ENCODE results near the gene FAM135A.
"Not testable (repeated sequence)": the region's sequence is repeated elsewhere in the genome, so short reads cannot be mapped to it uniquely, and the experiment has no call there.

GRCh38 chr6:70459699-70460098 lies 46.4 kb downstream of the FAM135A start:
- TF ChIP-seq RAD21 (conservative IDR thresholded peaks at IDR 0.05 in 1 of 2, IDR thresholded peaks at IDR 0.05 in 1 of 2); CTCF (IDR thresholded peaks at IDR 0.05); TP53 (CRISPR knock-in tag; IDR thresholded peaks at IDR 0.05); REST (IDR thresholded peaks at IDR 0.05): not testable (repeated sequence)
